ENCODE measurements around the gene SAV1. TPM values are rescaled to one million over a fixed set of nuclear protein-coding genes. Genes with fewer than 3 reads are reported as not detected.

The SAV1 gene
- total and polyA plus RNA-seq, 2 of the 4 experiments (the other 2 are of a cell fraction), result 17.0 to 18.8 TPM

DNA sequence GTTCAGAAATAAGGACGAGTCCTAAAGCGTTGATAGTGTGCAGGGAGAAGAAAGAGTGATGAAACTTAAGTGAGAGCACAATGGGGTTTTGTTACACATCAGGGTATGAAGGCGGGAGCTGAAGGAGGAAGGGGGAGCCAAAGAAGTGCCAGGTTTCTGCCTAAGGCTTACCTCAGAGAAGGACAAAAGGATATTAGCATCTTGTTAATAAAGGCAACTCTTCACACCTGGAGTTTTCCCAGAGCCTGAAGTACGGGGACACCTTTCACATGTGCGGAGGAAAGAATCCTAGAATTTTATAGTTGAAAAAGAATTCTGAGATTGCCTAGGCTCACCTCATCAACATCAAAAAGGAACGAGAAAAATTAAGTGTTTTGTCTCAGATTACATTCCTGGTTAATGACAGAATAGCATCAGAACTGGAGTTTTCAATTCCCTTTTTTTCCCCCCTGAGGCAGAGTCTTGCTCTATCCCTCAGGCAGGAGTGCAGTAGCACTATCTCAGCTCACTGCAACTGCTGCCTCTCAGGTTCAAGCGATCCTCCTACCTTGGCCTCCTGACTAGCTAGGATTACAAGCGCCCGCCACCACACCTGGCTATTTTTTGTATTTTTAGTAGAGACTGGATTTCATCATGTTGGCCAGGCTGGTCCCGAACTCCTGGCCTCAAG is 2.2 kb upstream of the SAV1 start:
- peak overlapping the region; percentile 33 to 55; a peak in 3 of 4 replicates for H4K8ac ChIP-seq (ENCODE audit: low read depth in 2 of 2, low read length in 2 of 2)
- H3K4me1 ChIP-seq (ENCODE audit: control insufficient read depth, insufficient read depth, low read length), result peaks cover 15% of the 10 kb centered on the region
- no peak overlapping the region for H3K56ac ChIP-seq (ENCODE audit: extremely low read depth, insufficient read depth, low read length)
- H3K18ac ChIP-seq (ENCODE audit: low read depth, low read length), result peak overlapping the region; percentile 91
- peak overlapping the region; percentile 61 for H4K91ac ChIP-seq (ENCODE audit: insufficient read depth, low read depth, low read length)
- peak overlapping the region; percentile 80 for H2AK5ac ChIP-seq (ENCODE audit: low read depth, low read length)
- ATAC-seq (ENCODE audit: low read depth) (peak; percentile 8; the same call in 1 of the 2 replicates), DNase-seq (peak; percentile 49)
- peak overlapping the region; percentile 84 for H2BK15ac ChIP-seq (ENCODE audit: low read depth, low read length)
- peak overlapping the region; percentile 73 for H3K23ac ChIP-seq (ENCODE audit: low read depth, low read length)
- H2AFZ ChIP-seq (replicated peaks; ENCODE audit: low read length, poor library complexity), result peak overlapping the region; percentile 69
- peak overlapping the region; percentile 74 for H3K4me2 ChIP-seq (ENCODE audit: low read depth, low read length)
- no peaks in the 10 kb centered on the region for H3K9me3 ChIP-seq (ENCODE audit: control insufficient read depth, insufficient read depth, low read length)
- no peaks in the 10 kb centered on the region for H3K36me3 ChIP-seq (ENCODE audit: control insufficient read depth, insufficient read depth, low read length)
- no peaks in the 10 kb centered on the region for H3K27me3 ChIP-seq (ENCODE audit: control insufficient read depth, insufficient read depth, low read length)
- TF ChIP-seq RCOR1 (IDR thresholded peaks at IDR 0.05; ENCODE audit: insufficient replicate concordance, low read length), result no peak
- no peak for TF ChIP-seq POLR2A (IDR thresholded peaks at IDR 0.05; ENCODE audit: low read depth, low read length)
- no peak for TF ChIP-seq RFX5 (IDR thresholded peaks at IDR 0.05; ENCODE audit: low read depth, low read length)
- no peak for TF ChIP-seq CHD1 (IDR thresholded peaks at IDR 0.05; ENCODE audit: low read depth, low read length)
- TF ChIP-seq MXI1 (IDR thresholded peaks at IDR 0.05; ENCODE audit: borderline replicate concordance, low read depth, low read length), result no peak
- no peak for TF ChIP-seq NFE2L2 (IDR thresholded peaks at IDR 0.05; ENCODE audit: low read depth, low read length)
- TF ChIP-seq CEBPB (IDR thresholded peaks at IDR 0.05; ENCODE audit: low read depth, low read length), result no peak
- TF ChIP-seq RAD21 (IDR thresholded peaks at IDR 0.05; ENCODE audit: low read length), result no peak
- TF ChIP-seq BHLHE40 (IDR thresholded peaks at IDR 0.05; ENCODE audit: low read depth, low read length), result no peak
- TF ChIP-seq SMC3 (IDR thresholded peaks at IDR 0.05; ENCODE audit: low read depth, low read length), result no peak
- peak overlapping the region; percentile 93 for H2BK20ac ChIP-seq (ENCODE audit: low read depth, low read length)
- H4K20me1 ChIP-seq (ENCODE audit: insufficient read depth, low read length), result peaks cover 8% of the 10 kb centered on the region; the same call in 1 of the 2 replicates
- H3K9me1 ChIP-seq (ENCODE audit: insufficient read depth, low read length), result peaks cover 12% of the 10 kb centered on the region
- no peak overlapping the region for H3K4me3 ChIP-seq (ENCODE audit: insufficient read depth, low read depth, low read length)
- peak overlapping the region; percentile 65 for H3K14ac ChIP-seq (replicated peaks; ENCODE audit: low read depth, low read length)
- H3K27ac ChIP-seq (ENCODE audit: insufficient read depth, low read length), result peak overlapping the region; percentile 67; the same call in 1 of the 2 replicates
- intact Hi-C loops (cut with micrococcal nuclease) (no loop called here), in situ Hi-C loops (cut with MboI; ENCODE audit: low sequenced_read_pairs) (no loop called here), dilution Hi-C loops (cut with HindIII; ENCODE audit: low sequenced_read_pairs, unreplicated experiment) (no loop called here)
- ChIA-PET CTCF (no interaction called here), POLR2A (ENCODE audit: unreplicated experiment) (no interaction called here)
- peak overlapping the region; percentile 92 for H2BK120ac ChIP-seq (ENCODE audit: low read depth, low read length)
- no TSS peak for BruUV-seq (replicated peaks)
- peak overlapping the region; percentile 34; the same call in 1 of the 2 replicates for H3K9ac ChIP-seq (ENCODE audit: low read depth, low read length)
- no peak overlapping the region for H2AK9ac ChIP-seq (replicated peaks; ENCODE audit: low read depth, low read length, poor library complexity)
- 69% methylated on average over 3 of the region's 10 CpGs; no CpG with 5 or more reads in 1 of the 2 experiments for WGBS, 2 experiments (ENCODE audit: extremely low coverage in 2 of 2, insufficient read length in 1 of 2)
- peaks cover 3 to 18% of the 10 kb centered on the region in 2 experiments; a peak in 2 of 4 replicates for H3K79me1 ChIP-seq (ENCODE audit: low read depth in 1 of 2, low read length in 2 of 2)
- peak overlapping the region; percentile 97 for H4K5ac ChIP-seq (ENCODE audit: low read depth, low read length)
- H2BK5ac ChIP-seq (ENCODE audit: low read depth, low read length, poor library complexity, severe bottlenecking), result peak overlapping the region; percentile 66
- H3K4ac ChIP-seq (ENCODE audit: low read depth, low read length), result peak overlapping the region; percentile 87
